NOMO-1 treated with DMSO at 0.1 percent for 48 hours (cell line): ENCODE measurements around the gene LCE7A.

Source experiments
- DNase-seq: peaks from one replicate; lab custom pipeline; 2025; ENCODE audit not compliant: unreplicated experiment; lab: John Stamatoyannopoulos, UW

Gene LCE7A, protein sequence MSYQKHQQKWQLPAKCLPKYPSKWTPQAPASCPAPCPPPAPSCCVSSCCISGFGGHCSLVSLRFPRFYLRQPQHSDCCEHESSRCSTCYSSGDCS

GRCh38 chr1:152859696-152860095, at the start of gene LCE7A:
LCE7A (plus strand) TSS chr1:152859996; CDS start chr1:152860698, 702 bp downstream.
- DNase-seq: no peak

DNA sequence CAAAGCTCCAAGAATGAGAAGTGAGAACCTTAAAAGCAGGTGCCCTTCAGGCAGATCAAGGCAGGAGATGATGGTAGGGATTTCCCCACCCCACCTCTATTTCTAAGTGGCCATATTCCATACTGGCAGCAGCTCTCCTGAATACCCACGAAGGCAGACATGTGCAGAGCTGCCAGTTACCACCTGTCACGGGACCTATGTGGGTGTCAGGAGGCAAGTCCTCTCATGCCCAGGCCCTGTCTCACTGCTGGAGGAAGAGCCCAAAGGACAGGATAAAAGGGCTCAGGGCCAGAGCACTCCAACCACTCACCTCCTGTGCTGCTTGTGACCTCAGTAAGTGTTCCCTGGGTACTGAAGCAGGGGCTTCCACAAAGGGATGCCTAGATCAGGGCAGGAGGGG, 48.7 kb upstream of the LCE7A start:
- DNase-seq: no peak

GRCh38 chr1:152811671-152812070, 48.1 kb upstream of the LCE7A start, which contains the start of gene LCE1B:
LCE1B (plus strand) TSS chr1:152811971; CDS start chr1:152812447, 476 bp downstream.
- DNase-seq: no peak

DNA sequence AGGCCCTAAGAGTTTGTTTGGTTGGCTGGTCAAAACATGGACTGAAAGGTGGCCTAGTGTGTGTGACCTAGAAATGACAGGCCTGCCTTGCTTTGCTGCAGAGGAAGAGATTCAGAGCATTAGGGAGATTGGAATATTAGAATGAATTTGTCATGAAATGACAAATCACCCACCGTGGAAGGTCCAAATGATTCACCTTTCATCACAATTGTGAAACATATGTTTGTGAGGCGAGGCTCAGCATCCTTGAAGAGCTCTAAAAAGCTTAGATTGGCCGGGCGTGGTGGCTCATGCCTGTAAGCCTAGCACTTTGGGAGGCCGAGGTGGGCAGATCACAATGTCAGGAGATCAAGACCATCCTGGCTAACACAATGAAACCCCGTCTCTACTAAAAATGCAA, 42.5 kb upstream of the LCE7A start:
- no peak for DNase-seq

DNA sequence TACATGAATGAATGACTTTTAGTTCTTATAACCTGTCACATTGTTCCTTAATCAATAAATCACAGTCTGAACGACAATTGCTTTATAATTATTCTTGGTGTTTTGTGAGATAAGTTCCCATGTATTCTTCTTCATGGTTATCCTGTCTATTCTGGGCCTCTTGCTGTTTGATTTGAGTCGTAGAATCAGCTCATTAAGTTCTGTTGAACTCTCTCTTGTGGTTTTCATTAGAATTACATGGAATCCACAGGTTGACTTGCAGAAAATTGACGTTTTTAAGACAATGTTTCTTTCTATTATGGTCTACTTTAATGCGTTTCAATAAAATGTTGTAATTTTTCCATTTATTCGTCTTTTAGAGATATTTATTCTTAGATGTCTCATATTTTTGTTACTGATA, 36.5 kb upstream of the LCE7A start:
- no peak for DNase-seq

- DNase-seq: no peak
Observed at GRCh38 chr1:152824964-152825363, 34.8 kb upstream of the LCE7A start.

DNA sequence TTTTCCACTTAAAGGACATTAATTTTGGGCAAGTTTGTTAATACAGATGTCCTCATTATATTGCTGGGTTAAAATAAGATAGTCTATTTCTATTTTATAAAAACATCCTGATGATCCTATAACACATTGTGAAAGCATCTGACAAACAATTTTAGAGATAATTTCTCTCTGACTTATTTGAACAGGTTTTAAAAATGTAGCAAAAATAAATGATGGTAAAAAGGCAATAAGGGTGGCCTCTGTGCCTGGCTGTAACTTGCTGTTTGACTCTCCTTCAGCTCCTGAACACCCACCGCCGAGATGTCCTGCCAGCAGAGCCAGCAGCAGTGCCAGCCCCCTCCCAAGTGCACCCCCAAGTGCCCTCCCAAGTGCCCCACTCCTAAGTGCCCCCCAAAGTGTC, 32.6 kb upstream of the LCE7A start, which contains the start of gene LCE1A:
LCE1A (plus strand) TSS at position 301 of the 400 bp plus-strand sequence; CDS start at position 301, 0 bp downstream.
- no peak for DNase-seq

- DNase-seq: no peak
Observed at GRCh38 chr1:152836870-152837269, 22.9 kb upstream of the LCE7A start.

DNA sequence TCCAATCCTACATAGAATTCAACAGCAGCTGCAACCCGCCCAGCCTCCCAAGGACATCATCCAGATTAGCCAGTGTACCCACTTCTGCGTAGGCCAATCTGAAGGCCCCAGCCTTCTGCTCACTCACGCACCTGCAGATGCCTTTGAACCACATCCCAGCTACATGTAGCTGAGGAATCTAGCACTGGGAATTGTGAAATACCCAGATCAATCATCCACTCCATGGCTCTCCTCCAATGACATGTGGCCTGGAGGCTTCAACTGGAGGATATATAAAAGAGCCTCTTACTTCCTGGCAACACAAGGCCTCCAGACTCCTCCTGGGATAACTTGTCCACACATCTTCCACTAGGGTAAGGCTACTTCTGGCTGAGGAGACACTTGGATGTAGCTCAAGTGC, 17.2 kb upstream of the LCE7A start, which contains the start of gene LCE6A:
LCE6A (plus strand) TSS at position 301 of the 400 bp plus-strand sequence. CDS start 665 bp downstream, outside the sequence.
- DNase-seq: no peak

DNA sequence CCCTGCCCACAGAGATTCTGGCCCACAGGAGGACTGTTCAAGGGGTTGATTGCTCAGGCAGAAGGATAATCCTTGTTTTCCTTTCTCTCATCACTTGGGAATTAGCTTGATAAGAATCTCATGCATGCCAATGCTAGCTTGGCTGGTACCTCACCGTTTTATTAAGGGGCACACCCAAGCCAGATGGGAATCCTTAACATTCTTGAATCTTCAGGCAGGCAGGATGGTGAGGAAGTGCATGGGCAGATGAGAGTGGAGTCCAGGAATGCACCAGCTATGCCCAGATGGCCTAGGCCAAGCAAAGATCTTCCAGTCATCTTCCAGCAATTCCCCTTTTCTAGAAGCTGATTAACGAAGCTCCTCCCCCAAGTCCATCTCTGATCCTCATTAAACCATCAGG, 4.1 kb upstream of the LCE7A start:
- DNase-seq: no peak

DNA sequence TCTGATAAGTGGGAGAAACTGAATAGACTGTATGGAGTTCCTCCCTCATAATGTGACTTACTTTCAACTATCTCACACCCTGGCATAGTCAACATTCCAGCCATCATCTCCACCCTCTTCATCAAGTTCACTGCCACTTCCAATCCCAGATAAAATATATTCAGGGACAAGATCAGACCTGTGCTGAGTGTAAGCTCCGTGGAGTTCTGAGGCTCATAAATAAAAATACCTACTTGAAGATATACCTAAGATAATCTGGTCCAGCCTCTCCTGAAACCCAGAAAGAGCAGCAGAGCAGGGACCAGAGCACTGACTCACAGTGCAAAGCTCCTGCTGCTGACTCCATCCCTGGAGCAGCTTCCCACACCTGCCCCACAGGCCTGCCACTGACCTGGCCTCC, 1.7 kb upstream of the LCE7A start:
- DNase-seq: no peak

- DNase-seq: no peak
Observed at GRCh38 chr1:152860129-152860528, 333 bp downstream of the LCE7A start.

- DNase-seq: no peak
Observed at GRCh38 chr1:152861374-152861773, 1.6 kb downstream of the LCE7A start.

GRCh38 chr1:152864443-152864842, 4.6 kb downstream of the LCE7A start:
- DNase-seq: no peak

DNA sequence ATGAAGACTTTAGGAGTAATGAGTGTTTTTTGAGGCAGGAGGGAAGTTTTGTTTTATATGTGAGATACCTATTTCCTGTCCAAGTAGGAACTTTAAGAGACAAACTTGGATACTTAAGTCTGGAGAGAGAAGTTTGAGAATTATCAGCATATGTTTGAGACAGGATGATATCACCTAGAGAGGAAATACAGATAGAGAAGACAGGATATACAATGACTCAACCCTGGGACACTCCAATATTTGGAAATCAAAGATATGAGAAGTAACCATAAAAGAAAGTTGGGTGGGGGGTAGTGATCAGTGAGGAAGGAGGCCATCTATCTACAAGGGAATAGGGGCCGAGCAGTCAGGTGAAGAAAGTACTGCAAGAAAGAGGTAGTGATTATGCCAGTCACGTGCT, 6.5 kb downstream of the LCE7A start:
- DNase-seq: no peak

DNA sequence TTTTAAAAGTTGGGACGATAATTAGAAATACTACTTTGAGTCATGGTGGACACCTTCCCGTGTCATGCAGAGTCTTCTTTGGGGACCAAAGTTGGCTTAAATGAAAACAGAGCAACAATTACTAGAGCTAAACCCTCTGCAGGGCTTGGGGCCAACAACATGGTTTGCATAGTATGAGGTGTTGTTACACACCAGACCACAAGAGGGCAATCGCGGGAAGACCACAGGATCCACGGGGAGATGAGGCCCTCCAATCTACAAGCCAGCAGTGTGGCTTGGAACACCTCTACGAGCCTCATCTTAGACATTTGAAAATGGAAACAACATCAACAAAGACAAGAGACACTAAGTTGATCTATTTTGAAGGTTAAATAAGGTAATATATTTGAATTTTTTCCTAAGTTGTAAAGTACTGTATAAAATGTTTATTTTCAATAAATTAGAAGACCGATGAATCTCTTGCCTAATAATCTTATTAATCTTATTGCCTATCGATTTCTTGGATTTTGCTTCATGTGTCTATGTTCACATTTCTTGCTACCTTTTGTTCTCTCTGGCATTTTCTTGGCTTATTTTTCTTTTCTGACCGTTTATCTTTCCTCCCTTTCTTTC, 10.1 kb downstream of the LCE7A start:
- DNase-seq: peak; percentile 48

DNA sequence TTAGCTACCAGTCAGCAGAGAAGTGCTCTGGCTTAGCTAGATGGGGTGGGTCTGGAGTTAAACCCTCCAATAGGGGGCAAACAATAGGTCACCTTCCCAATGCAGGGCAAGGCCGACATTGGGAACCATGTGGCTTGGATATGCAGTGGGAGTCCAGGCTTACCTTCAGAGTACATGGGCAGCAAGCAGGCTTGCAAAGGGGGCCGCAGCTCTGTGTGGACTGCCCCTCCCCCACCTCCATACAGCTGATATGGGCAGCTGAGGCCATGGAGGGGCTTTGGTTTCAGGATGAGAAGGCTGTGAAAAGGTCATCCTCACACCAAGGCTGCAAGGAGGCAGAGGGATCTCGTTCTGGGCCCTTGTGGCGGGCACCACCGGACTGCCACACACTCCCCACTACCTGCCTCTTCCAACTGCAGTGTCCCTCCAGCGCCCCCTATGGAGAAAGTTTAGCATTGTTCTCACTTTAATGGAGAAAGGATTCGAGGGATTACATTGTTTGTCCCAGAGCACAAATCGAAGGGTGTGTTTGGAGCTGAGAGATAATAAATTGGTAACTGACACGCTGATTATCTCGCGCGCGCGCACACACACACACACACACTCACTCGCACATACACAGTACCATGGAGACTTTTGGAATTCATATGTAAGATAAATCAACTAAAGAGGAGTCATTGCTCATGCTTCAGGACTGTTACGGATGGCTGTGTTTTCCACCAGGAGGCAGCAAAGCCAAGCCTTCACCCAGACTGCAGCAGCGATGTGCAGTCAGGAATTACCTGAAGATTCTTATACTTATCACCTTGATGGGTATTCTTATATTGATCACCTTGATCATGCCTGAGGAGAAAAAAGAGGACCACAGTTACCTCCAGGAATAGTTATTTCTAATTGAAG, 11.3 kb downstream of the LCE7A start:
- DNase-seq: peak; percentile 33

GRCh38 chr1:152871731-152872126, 11.9 kb downstream of the LCE7A start:
- no peak for DNase-seq

GRCh38 chr1:152873495-152873894, 13.7 kb downstream of the LCE7A start:
- no peak for DNase-seq

- no peak for DNase-seq
Observed at GRCh38 chr1:152876827-152877226, 17.0 kb downstream of the LCE7A start.

- DNase-seq: no peak
Observed at GRCh38 chr1:152878042-152878441, 18.2 kb downstream of the LCE7A start, which contains the start of gene SMCP. SMCP (plus strand) TSS chr1:152878322; CDS start chr1:152884423, 6,101 bp downstream.
